ENCODE results near the gene EZH1. TPM values are rescaled to one million over a fixed set of nuclear protein-coding genes. Genes with fewer than 3 reads are reported as not detected.

Gene EZH1
- total RNA-seq, 1 experiment from 2014 or later = 16.9 TPM

DNA sequence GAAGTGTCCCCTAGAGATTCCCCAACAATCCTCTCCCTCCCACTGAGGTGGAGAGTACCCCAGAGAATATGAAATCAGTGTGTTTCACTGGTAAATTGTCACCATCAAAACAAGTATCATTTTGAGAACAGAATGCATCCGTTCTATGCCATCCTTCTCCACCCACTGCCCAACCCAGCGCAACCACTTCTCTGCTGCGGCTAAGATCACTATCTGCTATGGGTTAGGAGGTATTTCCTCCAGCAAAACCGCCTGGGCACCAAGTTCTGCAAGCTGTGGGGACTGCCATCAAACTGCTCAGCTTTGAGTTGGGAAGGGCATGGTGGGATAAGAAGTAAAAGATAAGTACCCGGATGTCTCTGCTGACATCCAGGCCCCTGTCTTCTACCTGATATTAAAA is 38.1 kb downstream of the EZH1 start:
- no peak overlapping the region for H3K4me3 Mint-ChIP-seq (ENCODE audit: unreplicated experiment)
- H3K9me3 Mint-ChIP-seq (ENCODE audit: unreplicated experiment) = no peaks in the 10 kb centered on the region
- ChIA-PET CTCF (interaction anchor here (0.7 kb wide), 1 partner anchor 40 kb away, joined by 4 read pairs; no protein-coding TSS in a partner anchor), POLR2A (no interaction called here)
- no peaks in the 10 kb centered on the region for H3K27me3 Mint-ChIP-seq (ENCODE audit: insufficient read depth, unreplicated experiment)
- Histone ChIP-seq H3K9me3 (no peaks in the 10 kb centered on the region), H3K4me3 (ENCODE audit: low read depth, low read length) (no peak overlapping the region), H3K27me3 (replicated peaks; ENCODE audit: control insufficient read depth, insufficient read depth, low read length) (no peaks in the 10 kb centered on the region), H3K4me1 (no peaks in the 10 kb centered on the region), H3K36me3 (ENCODE audit: control insufficient read depth, insufficient read depth, low read length) (peaks cover 1% of the 10 kb centered on the region)
- no peak for DNase-seq
- H3K4me1 Mint-ChIP-seq (ENCODE audit: low read depth, unreplicated experiment) = no peaks in the 10 kb centered on the region
- H3K36me3 Mint-ChIP-seq (ENCODE audit: insufficient read depth, unreplicated experiment) = peaks cover 23% of the 10 kb centered on the region
- intact Hi-C loops (cut with micrococcal nuclease; ENCODE audit: unreplicated experiment) = no loop called here
- H3K27ac Mint-ChIP-seq (ENCODE audit: unreplicated experiment) = no peak overlapping the region
- TF ChIP-seq, protein P1, sequence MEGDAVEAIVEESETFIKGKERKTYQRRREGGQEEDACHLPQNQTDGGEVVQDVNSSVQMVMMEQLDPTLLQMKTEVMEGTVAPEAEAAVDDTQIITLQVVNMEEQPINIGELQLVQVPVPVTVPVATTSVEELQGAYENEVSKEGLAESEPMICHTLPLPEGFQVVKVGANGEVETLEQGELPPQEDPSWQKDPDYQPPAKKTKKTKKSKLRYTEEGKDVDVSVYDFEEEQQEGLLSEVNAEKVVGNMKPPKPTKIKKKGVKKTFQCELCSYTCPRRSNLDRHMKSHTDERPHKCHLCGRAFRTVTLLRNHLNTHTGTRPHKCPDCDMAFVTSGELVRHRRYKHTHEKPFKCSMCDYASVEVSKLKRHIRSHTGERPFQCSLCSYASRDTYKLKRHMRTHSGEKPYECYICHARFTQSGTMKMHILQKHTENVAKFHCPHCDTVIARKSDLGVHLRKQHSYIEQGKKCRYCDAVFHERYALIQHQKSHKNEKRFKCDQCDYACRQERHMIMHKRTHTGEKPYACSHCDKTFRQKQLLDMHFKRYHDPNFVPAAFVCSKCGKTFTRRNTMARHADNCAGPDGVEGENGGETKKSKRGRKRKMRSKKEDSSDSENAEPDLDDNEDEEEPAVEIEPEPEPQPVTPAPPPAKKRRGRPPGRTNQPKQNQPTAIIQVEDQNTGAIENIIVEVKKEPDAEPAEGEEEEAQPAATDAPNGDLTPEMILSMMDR (IDR thresholded peaks at IDR 0.05; ENCODE audit: insufficient read depth in 1 of 2, low read depth in 1 of 2, low read length in 1 of 2, severe bottlenecking in 1 of 2, unreplicated experiment in 1 of 2) = no peak
- BruUV-seq (replicated peaks) = no TSS peak

DNA sequence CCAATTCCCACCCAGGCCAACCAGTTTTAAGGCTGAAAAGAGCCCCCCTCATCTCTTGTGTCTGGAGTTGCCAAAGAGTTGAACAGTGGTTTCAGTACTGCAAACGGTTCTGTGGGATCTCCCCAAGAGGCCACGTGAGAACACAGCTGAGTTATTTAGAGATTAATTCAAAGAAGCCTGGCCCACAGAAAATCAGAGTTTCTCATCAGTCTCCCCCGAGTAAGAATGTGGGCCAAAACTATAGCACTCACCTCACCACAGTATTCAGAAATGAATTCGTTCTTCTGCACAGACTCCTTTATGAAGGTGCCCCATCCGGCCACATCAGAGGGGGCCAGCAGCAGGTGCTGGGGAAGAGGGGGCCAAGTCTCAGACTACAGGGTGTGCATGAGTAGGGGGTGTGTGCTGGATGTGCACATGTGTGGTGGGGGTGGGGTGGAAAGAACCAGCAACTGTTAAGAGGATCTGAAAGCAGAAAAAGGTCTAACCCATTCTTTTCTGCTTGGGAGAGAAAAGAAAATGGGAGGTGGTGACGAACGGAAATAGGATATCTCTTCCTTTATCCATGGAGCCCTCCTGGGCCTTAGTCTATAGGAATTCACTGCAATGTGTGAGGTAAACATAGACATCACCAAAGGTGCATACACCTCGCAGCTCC is 39.9 kb downstream of the EZH1 start:
- no peaks in the 10 kb centered on the region for H3K27me3 Mint-ChIP-seq (ENCODE audit: insufficient read depth, unreplicated experiment)
- peaks cover 9% of the 10 kb centered on the region for H3K36me3 Mint-ChIP-seq (ENCODE audit: insufficient read depth, unreplicated experiment)
- no peaks in the 10 kb centered on the region for H3K9me3 ChIP-seq
- ChIA-PET CTCF (no interaction called here), POLR2A (no interaction called here)
- no peak overlapping the region for H3K4me3 Mint-ChIP-seq (ENCODE audit: unreplicated experiment)
- H3K27ac Mint-ChIP-seq (ENCODE audit: unreplicated experiment) = no peak overlapping the region
- DNase-seq = no peak
- H3K36me3 ChIP-seq (ENCODE audit: control insufficient read depth, insufficient read depth, low read length) = peaks cover 1% of the 10 kb centered on the region
- H3K4me1 Mint-ChIP-seq (ENCODE audit: low read depth, unreplicated experiment) = no peaks in the 10 kb centered on the region
- H3K4me1 ChIP-seq = no peaks in the 10 kb centered on the region
- BruUV-seq (replicated peaks) = no TSS peak
- no peak overlapping the region for H3K4me3 ChIP-seq (ENCODE audit: low read depth, low read length)
- TF ChIP-seq, protein P1 (IDR thresholded peaks at IDR 0.05; ENCODE audit: insufficient read depth in 1 of 2, low read depth in 1 of 2, low read length in 1 of 2, severe bottlenecking in 1 of 2, unreplicated experiment in 1 of 2) = no peak
- no peaks in the 10 kb centered on the region for H3K27me3 ChIP-seq (replicated peaks; ENCODE audit: control insufficient read depth, insufficient read depth, low read length)
- intact Hi-C loops (cut with micrococcal nuclease; ENCODE audit: unreplicated experiment) = no loop called here
- H3K9me3 Mint-ChIP-seq (ENCODE audit: unreplicated experiment) = no peaks in the 10 kb centered on the region

DNA sequence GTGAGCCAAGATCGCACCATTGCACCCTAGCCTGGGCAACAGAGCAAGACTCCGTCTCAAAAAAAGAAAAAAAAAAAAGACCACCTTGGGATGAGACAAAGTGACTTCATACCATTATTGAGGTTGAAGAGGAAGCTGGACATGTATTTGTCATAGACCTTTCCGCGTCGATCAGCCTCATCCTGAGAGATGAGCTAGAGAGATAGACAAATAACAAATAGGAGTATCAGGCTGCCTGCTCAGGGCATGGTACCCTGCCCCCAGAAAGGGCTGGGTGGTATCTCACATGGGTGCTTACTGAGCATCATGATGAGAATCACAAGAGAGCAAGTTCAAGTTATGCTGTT is 40.4 kb downstream of the EZH1 start:
- no peak overlapping the region for H3K4me3 Mint-ChIP-seq (ENCODE audit: unreplicated experiment)
- Histone ChIP-seq H3K36me3 (ENCODE audit: control insufficient read depth, insufficient read depth, low read length) (peaks cover 1% of the 10 kb centered on the region), H3K9me3 (no peaks in the 10 kb centered on the region), H3K4me3 (ENCODE audit: low read depth, low read length) (no peak overlapping the region), H3K4me1 (no peaks in the 10 kb centered on the region), H3K27me3 (replicated peaks; ENCODE audit: control insufficient read depth, insufficient read depth, low read length) (no peaks in the 10 kb centered on the region)
- no TSS peak for BruUV-seq (replicated peaks)
- no peak overlapping the region for H3K27ac Mint-ChIP-seq (ENCODE audit: unreplicated experiment)
- H3K27me3 Mint-ChIP-seq (ENCODE audit: insufficient read depth, unreplicated experiment) = no peaks in the 10 kb centered on the region
- ChIA-PET CTCF (no interaction called here), POLR2A (no interaction called here)
- H3K4me1 Mint-ChIP-seq (ENCODE audit: low read depth, unreplicated experiment) = no peaks in the 10 kb centered on the region
- DNase-seq = no peak
- intact Hi-C loops (cut with micrococcal nuclease; ENCODE audit: unreplicated experiment) = no loop called here
- H3K36me3 Mint-ChIP-seq (ENCODE audit: insufficient read depth, unreplicated experiment) = peaks cover 9% of the 10 kb centered on the region
- TF ChIP-seq, protein P1 (IDR thresholded peaks at IDR 0.05; ENCODE audit: insufficient read depth in 1 of 2, low read depth in 1 of 2, low read length in 1 of 2, severe bottlenecking in 1 of 2, unreplicated experiment in 1 of 2) = no peak
- H3K9me3 Mint-ChIP-seq (ENCODE audit: unreplicated experiment) = no peaks in the 10 kb centered on the region
